ENCODE measurements around the gene MRPS22.

DNA sequence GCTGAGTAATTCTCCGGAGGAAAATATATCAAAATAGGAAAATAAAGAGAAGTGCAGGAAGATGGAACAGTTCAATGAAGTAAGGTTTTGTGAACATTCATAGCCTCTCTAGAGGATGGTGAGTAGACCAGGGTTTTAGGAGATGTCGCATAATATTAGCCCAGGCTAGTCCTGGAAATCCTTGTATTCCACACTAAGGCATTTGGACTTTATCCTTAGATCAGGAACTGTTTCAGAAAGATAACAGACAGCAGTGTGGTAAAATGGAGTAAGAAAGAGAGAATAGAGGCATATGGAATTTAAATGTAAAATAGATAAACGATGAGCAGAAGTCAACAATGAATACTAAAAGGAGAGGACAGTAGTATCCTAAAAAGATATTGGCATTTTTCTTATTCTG is 33.6 kb downstream of the MRPS22 start:
- TF ChIP-seq, protein P1, sequence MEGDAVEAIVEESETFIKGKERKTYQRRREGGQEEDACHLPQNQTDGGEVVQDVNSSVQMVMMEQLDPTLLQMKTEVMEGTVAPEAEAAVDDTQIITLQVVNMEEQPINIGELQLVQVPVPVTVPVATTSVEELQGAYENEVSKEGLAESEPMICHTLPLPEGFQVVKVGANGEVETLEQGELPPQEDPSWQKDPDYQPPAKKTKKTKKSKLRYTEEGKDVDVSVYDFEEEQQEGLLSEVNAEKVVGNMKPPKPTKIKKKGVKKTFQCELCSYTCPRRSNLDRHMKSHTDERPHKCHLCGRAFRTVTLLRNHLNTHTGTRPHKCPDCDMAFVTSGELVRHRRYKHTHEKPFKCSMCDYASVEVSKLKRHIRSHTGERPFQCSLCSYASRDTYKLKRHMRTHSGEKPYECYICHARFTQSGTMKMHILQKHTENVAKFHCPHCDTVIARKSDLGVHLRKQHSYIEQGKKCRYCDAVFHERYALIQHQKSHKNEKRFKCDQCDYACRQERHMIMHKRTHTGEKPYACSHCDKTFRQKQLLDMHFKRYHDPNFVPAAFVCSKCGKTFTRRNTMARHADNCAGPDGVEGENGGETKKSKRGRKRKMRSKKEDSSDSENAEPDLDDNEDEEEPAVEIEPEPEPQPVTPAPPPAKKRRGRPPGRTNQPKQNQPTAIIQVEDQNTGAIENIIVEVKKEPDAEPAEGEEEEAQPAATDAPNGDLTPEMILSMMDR (IDR thresholded peaks at IDR 0.05), result no peak
- TF ChIP-seq POLR2A (IDR thresholded peaks at IDR 0.05), result no peak
